HG03520 (cell line): ENCODE measurements around the gene FOXP1.

Source experiments
- ATAC-seq: cut with Tn5 transposase; IDR thresholded peaks from one replicate; pipeline ENCODE4 v1.9.1; 2021; ENCODE audit warnings: mild to moderate bottlenecking, moderate library complexity; ENCODE audit not compliant: unreplicated experiment

FOXP1 gene

GRCh38 chr3:71488391-71488809, 95.1 kb downstream of the FOXP1 start:
- no peak for ATAC-seq

GRCh38 chr3:71487418-71487817, 96.1 kb downstream of the FOXP1 start:
- no peak for ATAC-seq

GRCh38 chr3:71486831-71487230, 96.7 kb downstream of the FOXP1 start:
- ATAC-seq = no peak

GRCh38 chr3:71485896-71486295, 97.6 kb downstream of the FOXP1 start:
- no peak for ATAC-seq

GRCh38 chr3:71484452-71484851, 99.1 kb downstream of the FOXP1 start:
- ATAC-seq = no peak

GRCh38 chr3:71484047-71484446, 99.5 kb downstream of the FOXP1 start:
- no peak for ATAC-seq

GRCh38 chr3:71482771-71483170, 100.8 kb downstream of the FOXP1 start:
- ATAC-seq = no peak

- ATAC-seq = no peak
Observed at GRCh38 chr3:71478568-71478967, 105.0 kb downstream of the FOXP1 start.

GRCh38 chr3:71476950-71477349, 106.6 kb downstream of the FOXP1 start:
- ATAC-seq = no peak

- no peak for ATAC-seq
Observed at GRCh38 chr3:71469138-71469435, 114.4 kb downstream of the FOXP1 start.

- ATAC-seq = no peak
Observed at GRCh38 chr3:71468311-71469137, 115.0 kb downstream of the FOXP1 start.

GRCh38 chr3:71466483-71466882, 117.0 kb downstream of the FOXP1 start:
- ATAC-seq = no peak

- no peak for ATAC-seq
Observed at GRCh38 chr3:71465371-71466036, 118.0 kb downstream of the FOXP1 start.

GRCh38 chr3:71464613-71465012, 118.9 kb downstream of the FOXP1 start:
- ATAC-seq = no peak

GRCh38 chr3:71463617-71464016, 119.9 kb downstream of the FOXP1 start:
- no peak for ATAC-seq

GRCh38 chr3:71462586-71462985, 120.9 kb downstream of the FOXP1 start:
- no peak for ATAC-seq

GRCh38 chr3:71461749-71462483, 121.6 kb downstream of the FOXP1 start:
- ATAC-seq = no peak

GRCh38 chr3:71461114-71461513, 122.4 kb downstream of the FOXP1 start:
- no peak for ATAC-seq

GRCh38 chr3:71458895-71459294, 124.6 kb downstream of the FOXP1 start:
- ATAC-seq = no peak

- ATAC-seq = no peak
Observed at GRCh38 chr3:71456826-71457225, 126.7 kb downstream of the FOXP1 start.

- ATAC-seq = no peak
Observed at GRCh38 chr3:71456156-71456555, 127.4 kb downstream of the FOXP1 start.
